Measurements from ENCODE around the gene SBK1.
"Not testable (repeated sequence)": the region's sequence is repeated elsewhere in the genome, so short reads cannot be mapped to it uniquely, and the experiment has no call there.

The SBK1 gene

DNA sequence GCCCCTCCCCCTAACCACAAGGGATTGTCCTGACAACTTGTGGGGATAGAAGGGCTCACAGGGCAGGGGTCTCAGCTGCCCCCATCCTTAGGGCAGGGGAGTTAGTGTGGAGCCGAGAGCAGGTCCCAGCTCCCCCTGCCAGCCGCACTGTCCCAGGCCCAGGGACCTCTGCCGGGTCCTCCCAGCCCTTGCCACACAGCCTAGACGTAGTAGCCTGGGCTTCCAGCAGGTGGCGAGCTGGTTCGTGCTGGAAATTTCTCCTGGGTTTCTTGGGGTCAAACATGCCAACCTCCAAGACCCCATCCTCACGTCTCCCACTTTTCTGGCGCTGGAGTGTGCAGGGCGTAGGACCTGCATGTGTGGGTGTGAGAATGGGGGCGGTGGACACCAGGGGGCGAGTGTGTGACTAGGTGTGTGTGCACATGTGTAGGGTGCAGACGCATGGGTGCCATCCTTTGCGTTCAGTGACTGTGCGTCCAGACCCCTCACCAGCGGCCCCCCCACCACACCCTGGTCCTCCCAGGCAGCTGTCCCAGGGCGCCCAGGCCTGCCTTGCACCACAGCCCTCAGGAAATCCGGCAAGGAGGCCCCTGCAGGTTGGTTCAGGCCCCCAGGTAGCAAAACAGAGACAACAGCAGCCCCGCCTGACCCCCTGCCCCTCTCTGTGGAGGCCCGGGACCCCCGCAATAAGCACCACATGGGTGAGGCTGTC lies 29.5 kb downstream of the SBK1 start:
- Histone ChIP-seq H3K9ac (ENCODE audit: low read length) (no peak overlapping the region), H3K36me3 (ENCODE audit: control insufficient read depth, low read depth, low read length) (peaks cover 10% of the 10 kb centered on the region), H3K4me3 (ENCODE audit: low read length) (no peak overlapping the region), H3K27me3 (ENCODE audit: control insufficient read depth, insufficient read depth, low read length) (no peaks in the 10 kb centered on the region), H3K4me1 (ENCODE audit: control insufficient read depth, low read depth, low read length) (no peaks in the 10 kb centered on the region), H3K27ac (ENCODE audit: low read length) (no peak overlapping the region), H3K9me3 (ENCODE audit: control insufficient read depth, low read depth, low read length) (no peaks in the 10 kb centered on the region)

DNA sequence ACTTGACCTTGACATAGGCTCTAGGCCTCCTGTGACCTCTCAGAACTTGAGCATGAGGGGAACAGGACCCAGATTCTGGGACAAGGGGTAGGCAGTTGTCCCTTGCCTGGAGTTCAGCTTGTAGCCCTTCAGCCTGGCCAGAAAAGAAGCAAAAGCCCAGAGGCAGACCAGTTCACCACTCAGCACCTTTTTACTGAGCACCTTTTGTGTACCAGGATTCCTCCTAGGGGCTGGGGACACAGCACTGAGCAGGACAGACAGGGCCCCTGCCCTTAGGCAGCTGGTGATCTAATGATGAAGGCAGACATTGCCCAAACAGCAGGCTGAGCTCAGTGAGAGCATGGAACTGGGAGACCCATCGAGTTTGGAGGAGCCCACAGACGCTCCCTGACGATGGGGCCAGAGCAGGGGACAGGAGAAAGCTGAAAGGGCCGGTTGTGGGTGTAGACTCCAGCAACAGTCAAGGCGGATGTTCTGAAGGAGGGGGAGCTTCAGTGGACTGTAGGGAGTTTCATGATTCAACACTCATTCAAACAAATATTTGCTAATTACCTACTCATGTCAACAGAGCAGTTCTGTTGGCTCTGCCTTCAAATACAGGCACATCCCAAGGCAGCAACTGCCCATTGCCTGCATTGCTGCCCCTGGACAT lies 32.0 kb downstream of the SBK1 start:
- Histone ChIP-seq H3K9ac (ENCODE audit: low read length) (no peak overlapping the region), H3K9me3 (ENCODE audit: control insufficient read depth, low read depth, low read length) (no peaks in the 10 kb centered on the region), H3K36me3 (ENCODE audit: control insufficient read depth, low read depth, low read length) (no peaks in the 10 kb centered on the region), H3K27me3 (ENCODE audit: control insufficient read depth, insufficient read depth, low read length) (no peaks in the 10 kb centered on the region), H3K4me3 (ENCODE audit: low read length) (no peak overlapping the region), H3K27ac (ENCODE audit: low read length) (no peak overlapping the region), H3K4me1 (ENCODE audit: control insufficient read depth, low read depth, low read length) (no peaks in the 10 kb centered on the region)

DNA sequence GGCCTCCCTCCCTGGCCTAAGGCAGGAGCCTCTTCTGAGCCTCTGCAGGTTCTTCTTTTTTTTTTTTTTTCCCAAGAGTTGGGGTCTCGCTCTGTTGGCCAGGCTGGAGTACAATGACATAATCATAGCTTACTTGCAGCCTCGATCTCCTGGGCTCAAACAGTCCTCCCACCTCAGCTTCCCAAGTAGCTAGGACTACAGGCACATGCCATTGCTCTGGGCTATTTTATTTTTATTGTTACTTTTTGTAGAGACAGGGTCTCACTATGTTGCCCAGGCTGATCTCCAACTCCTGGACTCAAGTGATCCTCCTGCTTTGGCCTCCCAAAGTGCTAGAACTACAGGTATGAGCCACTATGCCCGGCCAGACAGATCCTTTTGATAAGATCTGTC lies 32.6 kb downstream of the SBK1 start:
- Histone ChIP-seq H3K27ac (ENCODE audit: low read length) (no peak overlapping the region), H3K4me3 (ENCODE audit: low read length) (no peak overlapping the region), H3K4me1 (ENCODE audit: control insufficient read depth, low read depth, low read length) (no peaks in the 10 kb centered on the region), H3K36me3 (ENCODE audit: control insufficient read depth, low read depth, low read length) (no peaks in the 10 kb centered on the region), H3K27me3 (ENCODE audit: control insufficient read depth, insufficient read depth, low read length) (no peaks in the 10 kb centered on the region), H3K9ac (ENCODE audit: low read length) (no peak overlapping the region), H3K9me3 (ENCODE audit: control insufficient read depth, low read depth, low read length) (no peaks in the 10 kb centered on the region)

DNA sequence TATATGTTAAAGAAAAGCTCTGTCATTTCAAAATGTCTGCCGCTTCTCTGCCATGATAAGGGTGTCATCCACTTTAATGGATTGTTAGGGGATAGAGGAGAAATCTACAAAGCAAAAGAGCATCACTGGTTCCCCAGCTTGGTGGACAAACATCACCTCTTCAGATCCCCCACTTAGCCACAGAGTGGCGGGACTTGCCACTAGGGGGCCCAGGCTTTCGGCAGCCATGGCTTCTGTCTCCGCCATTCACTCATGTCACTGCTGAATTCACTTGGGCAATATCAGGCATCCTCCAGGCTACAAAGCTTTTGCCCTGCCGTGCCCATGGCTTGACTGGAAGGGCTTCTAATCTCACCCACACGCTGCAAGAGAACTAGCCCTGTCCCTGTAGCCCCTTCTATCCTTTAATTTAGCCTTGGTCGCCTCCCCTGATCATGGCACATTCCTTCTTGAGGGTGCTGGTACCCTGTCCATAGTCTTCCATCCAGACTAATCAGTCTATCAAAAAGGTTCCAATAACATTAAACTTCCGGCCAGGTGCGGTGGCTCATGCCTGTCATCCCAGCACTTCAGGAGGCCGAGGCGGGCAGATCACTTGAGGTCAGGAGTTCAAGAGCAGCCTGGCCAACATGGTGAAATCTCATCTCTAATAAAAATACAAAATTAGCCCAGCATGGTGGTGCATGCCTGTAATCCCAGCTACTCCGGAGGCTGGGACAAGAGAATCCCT lies 34.7 kb downstream of the SBK1 start:
- no peak overlapping the region for H3K4me3 ChIP-seq (ENCODE audit: low read length)
- H3K27ac ChIP-seq (ENCODE audit: low read length) = no peak overlapping the region
- no peaks in the 10 kb centered on the region for H3K36me3 ChIP-seq (ENCODE audit: control insufficient read depth, low read depth, low read length)
- peaks cover 3% of the 10 kb centered on the region for H3K4me1 ChIP-seq (ENCODE audit: control insufficient read depth, low read depth, low read length)
- no peak overlapping the region for H3K9ac ChIP-seq (ENCODE audit: low read length)
- no peaks in the 10 kb centered on the region for H3K9me3 ChIP-seq (ENCODE audit: control insufficient read depth, low read depth, low read length)
- H3K27me3 ChIP-seq (ENCODE audit: control insufficient read depth, insufficient read depth, low read length) = no peaks in the 10 kb centered on the region

DNA sequence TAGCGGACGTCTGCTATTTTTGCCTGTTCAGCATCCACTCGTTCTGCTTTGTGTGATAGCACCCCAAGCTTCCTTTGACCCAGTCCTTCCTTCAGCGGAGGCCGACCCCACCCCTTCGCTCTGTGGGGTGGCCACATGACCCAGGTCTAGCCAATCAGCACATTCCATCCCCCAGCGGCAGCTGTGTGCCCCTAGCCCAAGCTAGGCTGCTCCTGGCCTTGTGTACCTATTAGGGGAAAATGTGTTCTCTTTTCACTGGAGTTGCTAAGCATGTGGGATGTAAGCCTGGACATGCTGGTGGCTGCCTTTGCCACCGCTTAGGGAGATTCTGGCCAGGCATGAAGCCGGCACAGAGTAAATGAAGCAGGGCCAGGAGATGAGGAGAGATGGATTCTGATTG lies 37.9 kb downstream of the SBK1 start:
- H3K4me3 ChIP-seq (ENCODE audit: low read length); H3K9me3 ChIP-seq (ENCODE audit: control insufficient read depth, low read depth, low read length); H3K36me3 ChIP-seq (ENCODE audit: control insufficient read depth, low read depth, low read length); H3K9ac ChIP-seq (ENCODE audit: low read length); H3K27me3 ChIP-seq (ENCODE audit: control insufficient read depth, insufficient read depth, low read length); H3K27ac ChIP-seq (ENCODE audit: low read length); H3K4me1 ChIP-seq (ENCODE audit: control insufficient read depth, low read depth, low read length): not testable (repeated sequence)

DNA sequence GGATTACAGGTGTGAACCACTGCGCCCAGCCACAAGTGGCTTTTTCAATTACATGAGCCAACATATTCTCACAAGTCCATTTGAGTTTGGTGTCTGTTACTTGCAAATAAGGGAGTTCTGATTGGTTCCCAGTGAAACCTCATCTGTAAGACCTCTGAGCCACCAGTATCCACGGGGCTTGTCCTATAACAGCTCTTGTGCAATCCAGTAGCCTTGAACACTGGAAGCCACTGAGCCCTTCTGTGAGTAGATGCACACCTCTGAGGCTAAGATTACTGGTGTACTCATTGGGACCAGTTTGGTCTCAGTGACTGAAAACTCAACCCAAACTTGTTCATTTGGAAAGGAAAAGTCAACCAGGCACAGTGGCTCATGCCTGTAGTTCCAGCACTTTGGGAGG lies 38.7 kb downstream of the SBK1 start:
- not testable (repeated sequence) for H3K9ac ChIP-seq (ENCODE audit: low read length); H3K36me3 ChIP-seq (ENCODE audit: control insufficient read depth, low read depth, low read length); H3K9me3 ChIP-seq (ENCODE audit: control insufficient read depth, low read depth, low read length); H3K27ac ChIP-seq (ENCODE audit: low read length); H3K4me1 ChIP-seq (ENCODE audit: control insufficient read depth, low read depth, low read length); H3K4me3 ChIP-seq (ENCODE audit: low read length); H3K27me3 ChIP-seq (ENCODE audit: control insufficient read depth, insufficient read depth, low read length)

DNA sequence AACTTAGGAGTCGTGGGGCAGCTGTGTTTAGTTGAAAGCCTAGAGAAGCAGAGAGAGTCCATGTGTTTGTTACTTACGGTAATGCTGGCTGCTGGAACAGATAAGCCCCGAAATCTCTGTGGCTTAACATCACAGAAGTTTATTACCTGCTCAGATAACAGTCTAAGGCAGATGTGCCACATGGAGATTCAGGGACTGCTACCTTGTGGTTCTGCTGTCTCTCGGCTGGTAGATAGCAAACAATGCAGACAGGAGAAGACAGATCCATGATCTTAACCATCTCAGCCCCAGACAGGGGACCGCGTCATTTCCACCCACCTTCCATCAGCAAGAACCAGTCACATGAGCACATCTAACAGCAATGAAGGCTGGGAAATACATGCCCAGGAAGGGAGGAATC lies 40.3 kb downstream of the SBK1 start:
- H3K9me3 ChIP-seq (ENCODE audit: control insufficient read depth, low read depth, low read length); H3K27me3 ChIP-seq (ENCODE audit: control insufficient read depth, insufficient read depth, low read length); H3K27ac ChIP-seq (ENCODE audit: low read length); H3K9ac ChIP-seq (ENCODE audit: low read length); H3K36me3 ChIP-seq (ENCODE audit: control insufficient read depth, low read depth, low read length); H3K4me1 ChIP-seq (ENCODE audit: control insufficient read depth, low read depth, low read length); H3K4me3 ChIP-seq (ENCODE audit: low read length): not testable (repeated sequence)

DNA sequence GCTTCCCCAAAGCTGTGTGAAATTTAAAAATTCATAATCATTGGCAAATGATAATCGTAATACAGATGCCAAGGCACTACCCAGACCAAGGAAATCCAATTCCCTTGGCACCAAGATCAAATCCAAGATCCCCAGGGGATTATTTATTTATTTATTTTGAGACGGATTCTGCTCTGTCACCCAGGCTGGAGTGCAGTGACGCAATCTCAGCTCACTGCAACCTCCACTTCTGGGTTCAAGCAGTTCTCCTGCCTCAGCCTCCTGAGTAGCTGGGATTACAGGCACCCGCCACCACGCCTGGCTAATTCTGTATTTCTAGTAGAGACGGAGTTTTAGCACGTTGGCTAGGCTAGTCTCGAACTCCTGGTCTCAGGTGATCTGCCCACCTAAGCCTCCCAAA lies 43.4 kb downstream of the SBK1 start:
- not testable (repeated sequence) for H3K27ac ChIP-seq (ENCODE audit: low read length); H3K4me1 ChIP-seq (ENCODE audit: control insufficient read depth, low read depth, low read length); H3K4me3 ChIP-seq (ENCODE audit: low read length); H3K36me3 ChIP-seq (ENCODE audit: control insufficient read depth, low read depth, low read length); H3K9ac ChIP-seq (ENCODE audit: low read length); H3K9me3 ChIP-seq (ENCODE audit: control insufficient read depth, low read depth, low read length); H3K27me3 ChIP-seq (ENCODE audit: control insufficient read depth, insufficient read depth, low read length)

DNA sequence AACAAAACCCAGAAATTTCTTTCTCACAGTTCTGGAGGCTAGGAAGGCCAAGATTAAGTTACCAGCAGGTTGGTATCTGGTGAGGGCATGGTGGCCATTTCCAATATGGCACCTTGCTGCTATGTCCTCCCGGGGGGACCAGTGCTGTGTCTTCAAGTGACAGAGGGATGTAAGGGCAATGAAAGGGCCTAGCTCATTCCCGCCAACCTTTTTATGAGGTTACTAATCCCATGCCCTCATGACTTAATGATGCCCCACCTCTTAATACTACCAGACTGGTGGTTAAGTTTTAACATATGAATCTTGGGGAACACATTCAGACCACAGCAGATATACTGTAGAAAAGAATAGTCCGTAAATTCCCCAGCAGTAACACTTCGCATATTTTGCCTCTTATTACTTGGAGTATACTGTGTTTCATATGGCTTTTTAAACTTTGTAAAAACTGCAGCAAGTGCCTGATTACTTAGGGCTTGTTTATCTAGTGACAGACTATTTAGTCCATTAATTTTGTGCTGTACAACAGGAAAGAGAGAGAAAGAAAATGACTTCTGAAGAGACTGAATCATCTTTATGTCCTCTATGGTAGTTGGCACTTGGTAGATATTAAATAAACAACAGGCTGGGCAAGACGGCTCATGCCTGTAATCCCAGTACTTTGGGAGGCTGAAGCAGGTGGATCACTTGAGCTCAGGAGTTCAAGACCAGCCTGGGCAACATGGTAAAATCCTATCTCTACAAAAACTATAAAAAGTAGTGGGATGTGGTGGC lies 44.8 kb downstream of the SBK1 start:
- H3K27ac ChIP-seq (ENCODE audit: low read length); H3K4me3 ChIP-seq (ENCODE audit: low read length); H3K4me1 ChIP-seq (ENCODE audit: control insufficient read depth, low read depth, low read length); H3K9me3 ChIP-seq (ENCODE audit: control insufficient read depth, low read depth, low read length); H3K9ac ChIP-seq (ENCODE audit: low read length); H3K27me3 ChIP-seq (ENCODE audit: control insufficient read depth, insufficient read depth, low read length); H3K36me3 ChIP-seq (ENCODE audit: control insufficient read depth, low read depth, low read length): not testable (repeated sequence)

DNA sequence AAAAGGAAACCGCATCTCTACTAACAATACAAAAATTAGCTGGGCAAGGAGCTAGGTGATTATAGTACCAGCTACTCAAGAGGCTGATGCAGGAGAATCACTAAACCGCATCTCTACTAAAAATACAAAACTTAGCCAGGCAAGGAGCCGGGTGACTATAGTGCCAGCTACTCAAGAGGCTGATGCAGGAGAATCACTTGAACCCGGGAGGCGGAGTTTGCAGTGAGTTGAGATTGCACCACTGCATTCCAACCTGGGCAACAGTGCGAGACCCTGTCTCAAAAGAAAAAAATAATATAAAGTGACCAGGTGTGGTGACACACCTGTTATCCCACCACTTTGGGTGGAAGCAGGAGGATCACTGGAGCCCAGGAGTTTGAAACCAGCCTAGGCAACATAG lies 45.9 kb downstream of the SBK1 start:
- not testable (repeated sequence) for H3K36me3 ChIP-seq (ENCODE audit: control insufficient read depth, low read depth, low read length); H3K4me1 ChIP-seq (ENCODE audit: control insufficient read depth, low read depth, low read length); H3K4me3 ChIP-seq (ENCODE audit: low read length); H3K9ac ChIP-seq (ENCODE audit: low read length); H3K27me3 ChIP-seq (ENCODE audit: control insufficient read depth, insufficient read depth, low read length); H3K27ac ChIP-seq (ENCODE audit: low read length); H3K9me3 ChIP-seq (ENCODE audit: control insufficient read depth, low read depth, low read length)

DNA sequence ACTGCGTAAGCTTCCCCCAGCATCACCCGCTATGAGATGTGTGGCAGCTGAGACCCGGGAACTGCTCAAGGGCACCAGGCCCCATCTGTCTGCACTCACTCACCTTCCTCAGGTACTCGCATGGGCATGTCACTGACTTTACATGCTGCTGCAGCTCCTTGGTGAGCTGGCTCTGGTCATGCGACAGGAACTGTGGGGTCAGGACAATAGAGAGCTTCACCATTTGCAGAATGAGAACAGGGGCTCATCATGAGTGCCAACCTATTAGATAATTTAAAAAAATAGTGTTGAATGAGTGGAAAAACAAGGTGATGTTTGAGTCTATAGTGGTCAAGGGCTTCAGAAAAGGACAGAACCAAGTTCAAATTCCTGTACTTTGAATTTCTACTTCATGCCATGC lies 70.3 kb downstream of the SBK1 start:
- H3K27ac ChIP-seq (ENCODE audit: low read length); H3K36me3 ChIP-seq (ENCODE audit: control insufficient read depth, low read depth, low read length); H3K27me3 ChIP-seq (ENCODE audit: control insufficient read depth, insufficient read depth, low read length); H3K9ac ChIP-seq (ENCODE audit: low read length); H3K4me3 ChIP-seq (ENCODE audit: low read length); H3K9me3 ChIP-seq (ENCODE audit: control insufficient read depth, low read depth, low read length); H3K4me1 ChIP-seq (ENCODE audit: control insufficient read depth, low read depth, low read length): not testable (repeated sequence)

All from iPS-18a (cell line).